ENCODE data around the gene RBM33.

Gene RBM33

DNA sequence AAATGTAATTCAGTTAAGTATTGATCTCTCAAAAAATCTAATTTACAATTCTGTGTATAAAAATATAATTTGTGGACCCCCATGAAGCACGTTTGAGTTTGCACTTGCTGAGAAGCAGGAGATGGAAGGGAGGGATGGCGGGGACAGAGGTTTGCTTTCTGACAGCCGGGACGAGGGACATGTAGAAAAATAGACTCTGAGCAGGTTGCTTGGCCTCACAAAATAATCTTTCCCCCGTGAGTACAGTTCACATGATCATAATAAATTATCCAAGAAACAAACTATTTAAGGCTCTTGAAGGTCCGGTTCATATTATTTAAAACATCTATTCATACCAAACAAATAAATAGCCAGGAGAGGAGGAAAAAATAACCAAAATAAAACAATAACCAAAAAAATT, 157.8 kb downstream of the RBM33 start:
- H3K27ac ChIP-seq (ENCODE audit: low read length) = no peak overlapping the region
- H3K9me3 ChIP-seq (replicated peaks; ENCODE audit: insufficient read depth, low read length) = no peaks in the 10 kb centered on the region
- peaks cover 20% of the 10 kb centered on the region for H3K4me1 ChIP-seq (ENCODE audit: low read length)
- H3K9ac ChIP-seq (ENCODE audit: low read length) = no peak overlapping the region
- no peak overlapping the region for H2AFZ ChIP-seq (ENCODE audit: low read length)
- H3K4me3 ChIP-seq (ENCODE audit: low read length) = no peak overlapping the region
- no peak overlapping the region for H3K4me2 ChIP-seq (ENCODE audit: low read depth, low read length)
- H3K27me3 ChIP-seq (replicated peaks; ENCODE audit: insufficient read depth, low read length) = peaks cover 66% of the 10 kb centered on the region
- no peaks in the 10 kb centered on the region for H4K20me1 ChIP-seq (ENCODE audit: insufficient read depth, low read length)
- TF ChIP-seq, protein P1, sequence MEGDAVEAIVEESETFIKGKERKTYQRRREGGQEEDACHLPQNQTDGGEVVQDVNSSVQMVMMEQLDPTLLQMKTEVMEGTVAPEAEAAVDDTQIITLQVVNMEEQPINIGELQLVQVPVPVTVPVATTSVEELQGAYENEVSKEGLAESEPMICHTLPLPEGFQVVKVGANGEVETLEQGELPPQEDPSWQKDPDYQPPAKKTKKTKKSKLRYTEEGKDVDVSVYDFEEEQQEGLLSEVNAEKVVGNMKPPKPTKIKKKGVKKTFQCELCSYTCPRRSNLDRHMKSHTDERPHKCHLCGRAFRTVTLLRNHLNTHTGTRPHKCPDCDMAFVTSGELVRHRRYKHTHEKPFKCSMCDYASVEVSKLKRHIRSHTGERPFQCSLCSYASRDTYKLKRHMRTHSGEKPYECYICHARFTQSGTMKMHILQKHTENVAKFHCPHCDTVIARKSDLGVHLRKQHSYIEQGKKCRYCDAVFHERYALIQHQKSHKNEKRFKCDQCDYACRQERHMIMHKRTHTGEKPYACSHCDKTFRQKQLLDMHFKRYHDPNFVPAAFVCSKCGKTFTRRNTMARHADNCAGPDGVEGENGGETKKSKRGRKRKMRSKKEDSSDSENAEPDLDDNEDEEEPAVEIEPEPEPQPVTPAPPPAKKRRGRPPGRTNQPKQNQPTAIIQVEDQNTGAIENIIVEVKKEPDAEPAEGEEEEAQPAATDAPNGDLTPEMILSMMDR (IDR thresholded peaks at IDR 0.05; ENCODE audit: low read length) = no peak
- no peaks in the 10 kb centered on the region for H3K9me2 ChIP-seq (replicated peaks; ENCODE audit: insufficient read depth, low read length)
- no peaks in the 10 kb centered on the region for H3F3A ChIP-seq (ENCODE audit: insufficient read depth, low read length)
- no peak for DNase-seq
- no peaks in the 10 kb centered on the region for H3K79me2 ChIP-seq (ENCODE audit: low read length)
- no peaks in the 10 kb centered on the region for H3K36me3 ChIP-seq (replicated peaks; ENCODE audit: insufficient read depth, low read length)

DNA sequence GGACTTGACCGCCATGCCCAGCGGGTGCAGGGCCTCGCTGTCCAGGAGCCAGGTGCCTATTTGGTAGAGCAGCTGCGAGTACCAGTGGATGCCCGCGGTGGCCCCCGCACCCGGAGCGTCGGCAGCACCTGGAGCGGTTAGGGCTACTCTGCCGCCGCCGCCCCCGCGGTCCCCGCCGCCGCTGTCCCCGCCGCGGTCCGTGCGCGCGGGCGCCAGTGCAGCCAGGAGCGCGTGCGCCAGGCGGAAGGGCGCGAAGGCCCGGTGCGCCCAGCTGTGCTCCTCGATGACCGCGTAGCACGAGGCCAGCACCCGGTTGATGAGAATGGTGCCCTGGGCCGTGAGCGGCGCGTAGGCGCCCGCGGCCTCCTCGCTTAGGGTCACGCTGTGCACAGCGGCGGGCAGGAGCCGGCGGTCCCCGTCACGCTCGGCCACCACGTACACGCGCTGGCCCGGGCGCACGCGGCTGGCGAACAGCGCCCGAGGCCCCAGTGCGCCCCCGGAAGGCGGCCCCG, 158.5 kb downstream of the RBM33 start:
- no peaks in the 10 kb centered on the region for H3F3A ChIP-seq (ENCODE audit: insufficient read depth, low read length)
- H3K27ac ChIP-seq (ENCODE audit: low read length) = no peak overlapping the region
- TF ChIP-seq EZH2 (optimal IDR thresholded peaks at IDR 0.05; ENCODE audit: low read depth, low read length) (no peak), EZH2phosphoT487 (IDR thresholded peaks at IDR 0.05; ENCODE audit: low read length) (no peak)
- TF ChIP-seq, protein P1 (IDR thresholded peaks at IDR 0.05; ENCODE audit: low read length) = no peak
- H3K4me2 ChIP-seq (ENCODE audit: low read depth, low read length) = no peak overlapping the region
- no peaks in the 10 kb centered on the region for H3K36me3 ChIP-seq (replicated peaks; ENCODE audit: insufficient read depth, low read length)
- no peak for DNase-seq
- H3K9me2 ChIP-seq (replicated peaks; ENCODE audit: insufficient read depth, low read length) = no peaks in the 10 kb centered on the region
- H3K79me2 ChIP-seq (ENCODE audit: low read length) = no peaks in the 10 kb centered on the region
- no peak overlapping the region for H2AFZ ChIP-seq (ENCODE audit: low read length)
- no peaks in the 10 kb centered on the region for H4K20me1 ChIP-seq (ENCODE audit: insufficient read depth, low read length)
- peaks cover 20% of the 10 kb centered on the region for H3K4me1 ChIP-seq (ENCODE audit: low read length)
- no peak overlapping the region for H3K4me3 ChIP-seq (ENCODE audit: low read length)
- H3K9me3 ChIP-seq (replicated peaks; ENCODE audit: insufficient read depth, low read length) = no peaks in the 10 kb centered on the region
- H3K27me3 ChIP-seq (replicated peaks; ENCODE audit: insufficient read depth, low read length) = peaks cover 73% of the 10 kb centered on the region
- no peak overlapping the region for H3K9ac ChIP-seq (ENCODE audit: low read length)

DNA sequence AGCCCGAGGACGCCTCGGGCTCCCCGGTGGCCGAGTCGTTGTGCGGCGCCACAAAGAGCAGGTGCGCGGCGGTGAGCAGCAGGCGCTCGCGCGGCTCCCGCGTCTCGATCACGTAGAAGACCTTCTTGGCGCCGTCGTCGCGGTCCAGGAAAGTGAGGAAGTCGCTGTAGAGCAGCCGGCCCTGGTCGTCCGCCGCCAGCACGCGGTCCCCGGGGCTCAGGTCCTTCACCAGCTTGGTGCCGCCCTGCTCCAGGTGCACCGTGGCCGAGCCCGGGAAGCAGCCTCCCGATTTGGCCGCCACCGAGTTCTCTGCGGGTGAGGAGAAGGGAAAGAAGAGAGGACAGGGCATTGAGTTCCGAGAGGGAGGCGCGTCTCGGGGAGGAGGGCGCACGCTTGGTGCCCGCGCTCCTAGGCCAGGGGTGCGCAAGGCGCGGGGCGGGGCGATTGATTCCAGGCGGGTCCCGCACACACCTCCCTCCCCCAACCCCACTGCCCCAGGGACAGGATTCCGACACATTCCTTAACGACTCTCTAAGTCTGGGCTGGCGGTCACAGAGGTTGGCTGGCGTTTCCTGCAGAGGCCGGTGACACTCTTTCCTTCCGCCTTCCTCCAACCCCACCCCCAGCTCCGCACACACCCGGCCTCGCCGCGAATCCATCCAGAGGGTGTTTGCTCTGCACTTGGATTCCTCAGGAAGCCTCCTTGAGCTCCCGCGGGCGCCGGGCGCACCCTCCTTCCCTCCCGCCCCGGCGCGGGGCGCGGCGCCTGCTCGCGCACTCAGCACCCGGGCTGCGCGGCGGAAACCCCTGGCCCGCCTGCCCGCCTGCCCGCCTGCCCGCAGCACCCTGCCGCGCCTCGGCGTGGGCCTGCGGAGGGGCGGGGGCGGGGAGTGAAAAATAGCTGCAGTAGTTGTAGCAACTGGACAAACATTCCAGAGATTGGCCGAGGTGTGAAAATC, 159.2 kb downstream of the RBM33 start:
- TF ChIP-seq, protein P1 (IDR thresholded peaks at IDR 0.05; ENCODE audit: low read length) = no peak
- TF ChIP-seq EZH2phosphoT487 (IDR thresholded peaks at IDR 0.05; ENCODE audit: low read length) (no peak), EZH2 (optimal IDR thresholded peaks at IDR 0.05; ENCODE audit: low read depth, low read length) (no peak)
- H3K4me2 ChIP-seq (ENCODE audit: low read depth, low read length) = no peak overlapping the region
- H3K9me2 ChIP-seq (replicated peaks; ENCODE audit: insufficient read depth, low read length) = no peaks in the 10 kb centered on the region
- no peaks in the 10 kb centered on the region for H3K9me3 ChIP-seq (replicated peaks; ENCODE audit: insufficient read depth, low read length)
- H2AFZ ChIP-seq (ENCODE audit: low read length) = no peak overlapping the region
- no peak overlapping the region for H3K4me3 ChIP-seq (ENCODE audit: low read length)
- no peak for DNase-seq
- H4K20me1 ChIP-seq (ENCODE audit: insufficient read depth, low read length) = no peaks in the 10 kb centered on the region
- peaks cover 77% of the 10 kb centered on the region for H3K27me3 ChIP-seq (replicated peaks; ENCODE audit: insufficient read depth, low read length)
- no peaks in the 10 kb centered on the region for H3K79me2 ChIP-seq (ENCODE audit: low read length)
- H3K9ac ChIP-seq (ENCODE audit: low read length) = no peak overlapping the region
- no peaks in the 10 kb centered on the region for H3F3A ChIP-seq (ENCODE audit: insufficient read depth, low read length)
- H3K36me3 ChIP-seq (replicated peaks; ENCODE audit: insufficient read depth, low read length) = no peaks in the 10 kb centered on the region
- no peak overlapping the region for H3K27ac ChIP-seq (ENCODE audit: low read length)
- peaks cover 17% of the 10 kb centered on the region for H3K4me1 ChIP-seq (ENCODE audit: low read length)
